K562 (cell line): Measurements from ENCODE around the gene ZKSCAN5. TPM values are rescaled to one million over a fixed set of nuclear protein-coding genes. Genes with fewer than 3 reads are reported as not detected.

Experiments
- ATAC-seq: fragments of 200-7000 bp; cut with Tn5 transposase; 3 replicates; pipeline ENCODE4 v1.9.1; 2020; ENCODE audit warnings: moderate library complexity
- BruUV-seq: library from RNA; stranded (reverse); fragments of 400-500 nt; replicated peaks from 2 replicates; lab custom pipeline; 2021; lab: Mats Ljungman, UMichigan
- CTCF ChIA-PET: fragments of 300-600 bp; formaldehyde crosslinking; extraction: SDS; loops from one replicate; lab custom pipeline; 2021; ENCODE audit warnings: low intra/inter-chr PET ratio; lab: Yijun Ruan, JAX
- POLR2A ChIA-PET: fragments of 300-600, 350-650 bp; sonication (Branson Sonifier 250); formaldehyde crosslinking; extraction: SDS; loops from one replicate; lab custom pipeline; 2021; ENCODE audit warnings: antibody characterized with exemption, inconsistent platforms; lab: Yijun Ruan, JAX
- DNase-seq, 4 experiments: peaks; one replicate each; pipeline versions ENCODE4 v3.0.0 to v3.0.0-alpha.2; 2011 to 2018; ENCODE audit warnings: low spot score in 3 of 4, mixed read lengths in 3 of 4; ENCODE audit errors: extremely low read depth in 1 of 4
- FAIRE-seq: peaks from 2 replicates; lab custom pipeline; 2011; peaks lifted over from hg19 to GRCh38; lab: Jason Lieb, UNC
- H2AFZ ChIP-seq: 2 replicates; pipeline ENCODE4 v1.6.0; 2011; ENCODE audit warnings: low read depth, low read length, control low read depth, inconsistent platforms
- H3K27ac ChIP-seq: fragments of 200-600 bp; 3 replicates; pipeline ENCODE4 v1.8.0; 2011; ENCODE audit warnings: low read depth, mild to moderate bottlenecking, control low read depth, inconsistent platforms, low read length, moderate library complexity, mixed read lengths; ENCODE audit errors: extremely low read depth
- H3K27me3 ChIP-seq, 2 experiments: fragments of 300-600 bp in 1 of 2; 2 replicates in 1 of 2; 3 replicates in 1 of 2; pipeline versions ENCODE4 v1.6.0 to v1.8.0; 2011; ENCODE audit warnings: inconsistent platforms in 2 of 2, low read length in 2 of 2, mild to moderate bottlenecking in 1 of 2, mixed read lengths in 1 of 2, moderate library complexity in 1 of 2; ENCODE audit not compliant: control insufficient read depth in 2 of 2, insufficient read depth in 2 of 2
- H3K36me3 ChIP-seq: fragments of 300-600 bp; 3 replicates; pipeline ENCODE4 v1.8.0; 2011; ENCODE audit warnings: mild to moderate bottlenecking, low read length, inconsistent platforms; ENCODE audit not compliant: control insufficient read depth, insufficient read depth
- H3K4me1 ChIP-seq, 2 experiments: fragments of 200-600 bp in 1 of 2; replicated peaks in 1 of 2; 2 replicates in 1 of 2; 3 replicates in 1 of 2; pipeline versions ENCODE4 v1.5.1 to v1.8.0; 2011; ENCODE audit warnings: inconsistent platforms in 2 of 2, low read length in 2 of 2, mild to moderate bottlenecking in 1 of 2, mixed read lengths in 1 of 2, moderate library complexity in 1 of 2; ENCODE audit not compliant: control insufficient read depth in 2 of 2, insufficient read depth in 2 of 2
- H3K4me2 ChIP-seq: 2 replicates; pipeline ENCODE4 v1.6.1; 2011; ENCODE audit warnings: low read length, control low read depth, inconsistent platforms, mixed read lengths; ENCODE audit not compliant: insufficient read depth
- H3K4me3 ChIP-seq: fragments of 200-600 bp; sonication (generic), shearing (Covaris generic); 2 replicates; pipeline ENCODE4 v1.5.1; 2016; ENCODE audit warnings: control low read depth, inconsistent platforms
- H3K79me2 ChIP-seq: fragments of 200-600 bp; 3 replicates; pipeline ENCODE4 v1.8.0; 2011; ENCODE audit warnings: low read length, inconsistent platforms; ENCODE audit not compliant: control insufficient read depth, insufficient read depth
- H3K9ac ChIP-seq, 2 experiments: 2 replicates each; pipeline versions ENCODE4 v1.6.0 to v1.6.1; 2011; ENCODE audit warnings: low read depth in 2 of 2, low read length in 2 of 2, control low read depth in 1 of 2, inconsistent platforms in 1 of 2, mild to moderate bottlenecking in 1 of 2, mixed read lengths in 1 of 2; ENCODE audit not compliant: insufficient read depth in 1 of 2
- H3K9me1 ChIP-seq: one replicate; pipeline ENCODE4 v1.6.0; 2011; ENCODE audit warnings: inconsistent platforms, mild to moderate bottlenecking, low read length, moderate library complexity; ENCODE audit not compliant: control insufficient read depth, insufficient read depth
- H3K9me3 ChIP-seq: replicated peaks from 2 replicates; pipeline ENCODE4 v1.5.1; 2011; ENCODE audit warnings: low read depth, low read length, inconsistent platforms; ENCODE audit not compliant: control insufficient read depth, insufficient read depth
- H4K20me1 ChIP-seq: replicated peaks from 2 replicates; pipeline ENCODE4 v1.6.1; 2011; ENCODE audit warnings: low read length, inconsistent platforms, mixed read lengths; ENCODE audit not compliant: control insufficient read depth, insufficient read depth
- ATF3 ChIP-seq, 2 experiments: fragments of 450-650 bp in 1 of 2; sonication (generic) in 1 of 2; formaldehyde crosslinking in 1 of 2; IDR thresholded peaks in 1 of 2; conservative IDR thresholded peaks in 1 of 2; 2 replicates each; pipeline versions ENCODE4 v1.6.1 to v1.8.1; 2016 to 2023; ENCODE audit warnings: mild to moderate bottlenecking in 2 of 2, moderate library complexity in 2 of 2, inconsistent platforms in 1 of 2, missing genetic modification reagents in 1 of 2
- BRD4 ChIP-seq: fragments of 200-600 bp; sonication (generic); IDR thresholded peaks from 2 replicates; pipeline ENCODE4 v1.6.1; 2017; ENCODE audit warnings: inconsistent platforms
- CBX8 ChIP-seq: fragments of 200-600 bp; sonication (generic); IDR thresholded peaks from 2 replicates; pipeline ENCODE4 v1.6.1; 2012; ENCODE audit warnings: borderline replicate concordance, mixed run types, low read depth, mild to moderate bottlenecking, moderate library complexity, mixed read lengths, low read length, control low read depth, inconsistent platforms; ENCODE audit not compliant: poor library complexity, severe bottlenecking; ENCODE audit errors: extremely low read depth
- MEIS2 ChIP-seq: fragments of 450-650 bp; IDR thresholded peaks from 2 replicates; pipeline ENCODE4 v1.6.1; 2014; ENCODE audit warnings: mild to moderate bottlenecking; ENCODE audit not compliant: partially characterized antibody
- RBFOX2 ChIP-seq: fragments of 200-400 bp; formaldehyde crosslinking; IDR thresholded peaks from 2 replicates; pipeline ENCODE4 v1.6.1; 2017; ENCODE audit warnings: low read depth, mild to moderate bottlenecking, low read length, moderate library complexity
- TFE3 ChIP-seq: fragments of 450-650 bp; formaldehyde crosslinking; IDR thresholded peaks from 2 replicates; pipeline ENCODE4 v1.4.0; 2020; ENCODE audit warnings: mild to moderate bottlenecking, mixed read lengths
- TRIM28 ChIP-seq: fragments of 450-650 bp; IDR thresholded peaks from 2 replicates; pipeline ENCODE4 v1.6.1; 2017
- ZNF121 ChIP-seq: sonication (generic); formaldehyde crosslinking; conservative IDR thresholded peaks from 2 replicates; pipeline ENCODE4 v1.8.0; 2022; ENCODE audit warnings: missing genetic modification reagents
- ZNF140 ChIP-seq: fragments of 250-450 bp; sonication (Bioruptor Pico); IDR thresholded peaks from 2 replicates; pipeline ENCODE4 v1.8.0; 2021; ENCODE audit warnings: moderate library complexity, mild to moderate bottlenecking, inconsistent platforms
- ZNF143 ChIP-seq: sonication (generic); formaldehyde crosslinking; IDR thresholded peaks from 2 replicates; pipeline ENCODE4 v1.9.0; 2022; ENCODE audit warnings: mild to moderate bottlenecking, missing genetic modification reagents
- ZNF75A ChIP-seq: fragments of 450-650 bp; formaldehyde crosslinking; IDR thresholded peaks from 2 replicates; pipeline ENCODE4 v1.4.0; 2020; ENCODE audit warnings: mild to moderate bottlenecking
- WGBS: fragments of 100-300 bp; shearing (Covaris generic); methylation state at CpG from one replicate; pipeline ENCODE4 v1.1.6; 2016; ENCODE audit warnings: low coverage, mixed read lengths; ENCODE audit not compliant: insufficient coverage; ENCODE audit errors: missing lambda C conversion rate; 5-methylcytosine and 5-hydroxymethylcytosine counted together
- in situ Hi-C: fragments of 300-500 bp; cut with MboI; formaldehyde crosslinking; loops from 4 replicates; pipeline ENCODE4 v1.15.0; 2018; ENCODE audit warnings: inconsistent platforms, mixed read lengths
- intact Hi-C: fragments of 100-400 bp; cut with micrococcal nuclease; formaldehyde crosslinking; loops from 2 replicates; pipeline ENCODE4 v1.14.2; 2022
- polyA plus RNA-seq, 8 experiments: library from polyadenylated mRNA; depleted of rRNA in 4 of 8; stranded (reverse) in 5 of 8; unstranded in 3 of 8; fragments of >200 nt; fragmentation: Nextera tagmentation in 2 of 8; fragmentation: Illumina TruSeq in 1 of 8; extraction: Ambion mirVana in 2 of 8; extraction: Trizol in 1 of 8; gene quantifications; 2 replicates each; pipeline versions ENCODE4 v1.2.1 to v1.2.3, GENCODE V29; 2011 to 2014; ENCODE audit warnings: inconsistent platforms in 1 of 8, missing spikeins in 1 of 8
- total RNA-seq, 7 experiments: library from RNA; depleted of rRNA in 6 of 7; stranded (reverse); fragments of >200 nt in 6 of 7; fragmentation: Illumina TruSeq in 2 of 7; extraction: Trizol in 2 of 7; gene quantifications; 2 replicates each; pipeline versions ENCODE4 v1.2.1 to v1.2.3, GENCODE V29; 2011 to 2021; ENCODE audit warnings: low replicate concordance in 1 of 7

Gene ZKSCAN5
- total and polyA plus RNA-seq, 9 of the 15 experiments (the other 6 are each of a cell fraction or from before 2014, with no cell fraction given) = 4.2 to 19.0 (median 15.0) TPM

- Histone ChIP-seq H3K36me3 (peaks cover 79% of the 10 kb centered on the region), H2AFZ (no peak overlapping the region), H4K20me1 (peaks cover 15% of the 10 kb centered on the region; the same call in 1 of the 2 replicates), H3K4me1 (peaks cover 16 to 23% of the 10 kb centered on the region in 2 experiments), H3K4me2 (no peak overlapping the region), H3K27me3 (no peaks in the 10 kb centered on the region), H3K9me3 (no peaks in the 10 kb centered on the region), H3K9ac (peak overlapping the region; percentile 66 to 100; a peak in 3 of 4 replicates), H3K27ac (no peak overlapping the region), H3K4me3 (no peak overlapping the region), H3K79me2 (peaks cover 80% of the 10 kb centered on the region), H3K9me1 (peaks cover 8% of the 10 kb centered on the region)
- intact Hi-C loops (no loop called here), in situ Hi-C loops (no loop called here)
- 91% methylated on average over 7 of the region's 7 CpGs for WGBS
- ChIA-PET POLR2A (interaction anchor here (0.6 to 4.5 kb wide), 4 partner anchors 10 to 532 kb away, joined by 3 to 31 read pairs (median 4); partner anchors contain the start of gene ZKSCAN5), CTCF (interaction anchor here (0.5 kb wide), 1 partner anchor 570 kb away, joined by 4 read pairs; no protein-coding TSS in a partner anchor)
- no peak for DNase-seq
- no TSS peak for BruUV-seq
- TF ChIP-seq TRIM28 = no peak
- TF ChIP-seq ZNF143 (CRISPR knock-in tag) = 0 out of 2 replicates have a peak, but pooled peaks have one; percentile 24
- TF ChIP-seq RBFOX2 = peak; percentile 29; the same call in 1 of the 2 replicates
- no peak for TF ChIP-seq ZNF140 (CRISPR knock-in tag)
- TF ChIP-seq CBX8 = no peak
- no peak for TF ChIP-seq BRD4
- no peak for TF ChIP-seq ZNF121
- TF ChIP-seq TFE3 (CRISPR knock-in tag) = peak; percentile 32; the same call in 1 of the 2 replicates
- TF ChIP-seq MEIS2 = no peak
- no peak for TF ChIP-seq ZNF75A (CRISPR knock-in tag)
- TF ChIP-seq ATF3 (IDR thresholded peaks at IDR 0.05) = no peak
- 0 out of 2 replicates have a peak, but pooled peaks have one; percentile 32 for TF ChIP-seq ATF3 (CRISPR knock-in tag; conservative IDR thresholded peaks at IDR 0.05)
- ATAC-seq = no peak
- FAIRE-seq = no peak
Observed at GRCh38 chr7:99560834-99561736, 56.6 kb downstream of the ZKSCAN5 start.
